ENCODE data around the gene LASP1. TPM values are rescaled to one million over a fixed set of nuclear protein-coding genes. Genes with fewer than 3 reads are reported as not detected.

The LASP1 gene
- total RNA-seq, 1 donor from 2014 or later, result 300 TPM

GRCh38 chr17:38885044-38885727 is 15.3 kb downstream of the LASP1 start:
- Histone ChIP-seq H3K9me3 (no peaks in the 10 kb centered on the region), H3K4me1 (peaks cover 31 to 79% of the 10 kb centered on the region in 2 donors), H3K4me3 (peak overlapping the region in 1 of 2 donors; percentile 22), H3K27me3 (no peaks in the 10 kb centered on the region), H3K36me3 (peaks cover 20 to 44% of the 10 kb centered on the region in 2 donors), H3K27ac (peak overlapping the region; percentile 8 to 57)
- TF ChIP-seq, protein P1, sequence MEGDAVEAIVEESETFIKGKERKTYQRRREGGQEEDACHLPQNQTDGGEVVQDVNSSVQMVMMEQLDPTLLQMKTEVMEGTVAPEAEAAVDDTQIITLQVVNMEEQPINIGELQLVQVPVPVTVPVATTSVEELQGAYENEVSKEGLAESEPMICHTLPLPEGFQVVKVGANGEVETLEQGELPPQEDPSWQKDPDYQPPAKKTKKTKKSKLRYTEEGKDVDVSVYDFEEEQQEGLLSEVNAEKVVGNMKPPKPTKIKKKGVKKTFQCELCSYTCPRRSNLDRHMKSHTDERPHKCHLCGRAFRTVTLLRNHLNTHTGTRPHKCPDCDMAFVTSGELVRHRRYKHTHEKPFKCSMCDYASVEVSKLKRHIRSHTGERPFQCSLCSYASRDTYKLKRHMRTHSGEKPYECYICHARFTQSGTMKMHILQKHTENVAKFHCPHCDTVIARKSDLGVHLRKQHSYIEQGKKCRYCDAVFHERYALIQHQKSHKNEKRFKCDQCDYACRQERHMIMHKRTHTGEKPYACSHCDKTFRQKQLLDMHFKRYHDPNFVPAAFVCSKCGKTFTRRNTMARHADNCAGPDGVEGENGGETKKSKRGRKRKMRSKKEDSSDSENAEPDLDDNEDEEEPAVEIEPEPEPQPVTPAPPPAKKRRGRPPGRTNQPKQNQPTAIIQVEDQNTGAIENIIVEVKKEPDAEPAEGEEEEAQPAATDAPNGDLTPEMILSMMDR (IDR thresholded peaks at IDR 0.05), result no peak
- DNase-seq (ENCODE audit: low spot score in 2 of 2), result no peak
- intact Hi-C loops (cut with DNase I), result no loop called here

- Histone ChIP-seq H3K9me3 (no peaks in the 10 kb centered on the region), H3K4me1 (peaks cover 29 to 71% of the 10 kb centered on the region in 2 donors), H3K36me3 (peaks cover 28 to 47% of the 10 kb centered on the region in 2 donors), H3K27me3 (no peaks in the 10 kb centered on the region), H3K4me3 (no peak overlapping the region), H3K27ac (peak overlapping the region; percentile 8 to 57)
- intact Hi-C loops (cut with DNase I), result no loop called here
- TF ChIP-seq, protein P1 (IDR thresholded peaks at IDR 0.05), result no peak
- no peak for DNase-seq (ENCODE audit: low spot score in 2 of 2)
Observed at GRCh38 chr17:38885728-38886642, 16.1 kb downstream of the LASP1 start.

DNA sequence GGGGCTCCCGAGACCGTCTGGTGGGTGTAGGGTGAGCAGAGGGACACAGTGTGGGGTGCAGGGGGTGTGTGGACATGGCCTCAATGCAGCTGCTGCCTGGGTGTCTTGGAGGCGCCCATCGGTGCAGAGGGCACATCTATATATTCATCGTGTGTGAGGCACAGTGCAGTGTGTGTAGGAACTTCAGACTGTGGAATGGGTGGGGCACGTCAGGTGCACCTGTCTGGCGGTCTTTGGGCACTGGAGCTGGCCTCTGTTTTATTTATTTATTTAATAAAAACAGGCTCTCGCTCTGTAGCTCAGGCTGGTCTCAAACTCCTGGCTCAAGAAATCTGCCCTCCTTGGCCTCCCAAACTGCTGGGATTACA is 16.8 kb downstream of the LASP1 start:
- Histone ChIP-seq H3K27me3 (no peaks in the 10 kb centered on the region), H3K4me3 (no peak overlapping the region), H3K4me1 (peaks cover 24 to 65% of the 10 kb centered on the region in 2 donors), H3K36me3 (peaks cover 35 to 54% of the 10 kb centered on the region in 2 donors), H3K9me3 (no peaks in the 10 kb centered on the region), H3K27ac (peak overlapping the region in 1 of 2 donors; percentile 57)
- TF ChIP-seq, protein P1 (IDR thresholded peaks at IDR 0.05), result no peak
- no peak for DNase-seq (ENCODE audit: low spot score in 2 of 2)
- intact Hi-C loops (cut with DNase I), result no loop called here

- TF ChIP-seq, protein P1 (IDR thresholded peaks at IDR 0.05), result no peak
- intact Hi-C loops (cut with DNase I), result no loop called here
- DNase-seq (ENCODE audit: low spot score in 2 of 2), result no peak
- no peaks in the 10 kb centered on the region for H3K27me3 ChIP-seq
- no peaks in the 10 kb centered on the region for H3K9me3 ChIP-seq
- no peak overlapping the region for H3K27ac ChIP-seq
- H3K36me3 ChIP-seq, result peaks cover 51 to 70% of the 10 kb centered on the region in 2 donors
- no peak overlapping the region for H3K4me3 ChIP-seq
- peaks cover 11 to 56% of the 10 kb centered on the region in 2 donors for H3K4me1 ChIP-seq
Observed at GRCh38 chr17:38888842-38889241, 19.0 kb downstream of the LASP1 start.

DNA sequence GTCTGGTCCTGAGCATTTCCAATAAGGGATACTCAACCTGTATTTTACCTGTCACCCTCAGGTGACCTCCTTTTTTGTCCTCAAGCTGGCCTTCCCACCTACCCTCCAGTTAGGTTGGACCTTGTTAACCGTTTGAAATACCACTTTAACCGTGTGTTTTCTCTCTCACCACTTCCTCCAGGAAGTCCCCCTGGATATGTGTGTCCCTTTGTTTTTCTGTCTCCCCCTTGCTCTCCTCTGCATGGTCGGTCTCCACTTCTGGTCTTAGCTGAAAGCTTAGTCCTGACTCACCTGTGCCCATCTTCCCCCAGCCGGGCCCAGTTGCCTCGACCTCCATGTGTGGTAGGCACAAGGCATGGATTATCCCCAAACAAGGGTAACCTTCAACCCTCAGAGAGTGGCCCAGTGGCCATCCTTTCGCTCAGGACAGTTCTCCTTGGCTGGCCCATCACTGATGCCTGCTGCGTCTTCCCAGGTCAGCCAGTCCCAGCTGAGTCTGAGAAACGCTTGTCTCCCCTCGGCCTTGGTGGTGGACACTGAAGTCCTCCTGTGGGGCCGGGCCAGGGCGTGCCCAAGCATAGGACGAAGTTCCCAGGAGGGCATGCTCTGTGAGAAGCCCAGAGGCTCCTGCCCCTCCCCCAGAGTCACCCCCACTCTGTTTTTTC is 20.0 kb downstream of the LASP1 start:
- peak overlapping the region; percentile 4 to 21 for H3K27ac ChIP-seq
- DNase-seq (ENCODE audit: low spot score in 2 of 2), result no peak
- TF ChIP-seq, protein P1 (IDR thresholded peaks at IDR 0.05), result no peak
- intact Hi-C loops (cut with DNase I), result no loop called here
- H3K9me3 ChIP-seq, result no peaks in the 10 kb centered on the region
- no peak overlapping the region for H3K4me3 ChIP-seq
- H3K27me3 ChIP-seq, result no peaks in the 10 kb centered on the region
- H3K4me1 ChIP-seq, result peaks cover 12 to 48% of the 10 kb centered on the region in 2 donors
- H3K36me3 ChIP-seq, result peaks cover 50 to 71% of the 10 kb centered on the region in 2 donors

All from ascending aorta (tissue), 2 donors.